SK-N-SH treated with all-trans-retinoic acid at 6 μM for 48 hours (cell line): ENCODE measurements around the gene LTBP1.

Experiments
- ATAC-seq: fragments of 200-7000 bp; cut with Tn5 transposase; 3 replicates; pipeline ENCODE4 v1.9.1; 2020; ENCODE audit warnings: mild to moderate bottlenecking, moderate library complexity
- ARNTL ChIP-seq: fragments of 450-650 bp; formaldehyde crosslinking; IDR thresholded peaks from 2 replicates; pipeline ENCODE4 v1.5.0; 2020; ENCODE audit warnings: low read depth, mild to moderate bottlenecking, moderate library complexity, borderline replicate concordance
- BACH2 ChIP-seq: fragments of 250-450 bp; sonication (Bioruptor Pico); IDR thresholded peaks from 2 replicates; pipeline ENCODE4 v1.9.0; 2021; ENCODE audit warnings: mild to moderate bottlenecking, borderline replicate concordance
- CREB5 ChIP-seq: fragments of 250-450 bp; sonication (Bioruptor Pico); IDR thresholded peaks from 2 replicates; pipeline ENCODE4 v1.5.1; 2020; ENCODE audit warnings: low read depth, mild to moderate bottlenecking, moderate library complexity
- CSDC2 ChIP-seq: fragments of 250-450 bp; sonication (Bioruptor Pico); IDR thresholded peaks from 2 replicates; pipeline ENCODE4 v1.5.0; 2020; ENCODE audit warnings: mild to moderate bottlenecking, moderate library complexity
- CSRNP3 ChIP-seq: fragments of 250-450 bp; sonication (Bioruptor Pico); IDR thresholded peaks from 2 replicates; pipeline ENCODE4 v1.5.1; 2021; ENCODE audit warnings: mild to moderate bottlenecking, moderate library complexity
- ESRRG ChIP-seq: fragments of 250-450 bp; sonication (Bioruptor Pico); IDR thresholded peaks from 2 replicates; pipeline ENCODE4 v1.6.1; 2021; ENCODE audit warnings: mild to moderate bottlenecking
- GLIS3 ChIP-seq: fragments of 250-450 bp; sonication (Bioruptor Pico); IDR thresholded peaks from 2 replicates; pipeline ENCODE4 v1.5.0; 2020; ENCODE audit warnings: mild to moderate bottlenecking, moderate library complexity
- ISL1 ChIP-seq: fragments of 250-450 bp; sonication (Bioruptor Pico); IDR thresholded peaks from 2 replicates; pipeline ENCODE4 v2.1.2; 2022; ENCODE audit warnings: mild to moderate bottlenecking, moderate library complexity
- OSR1 ChIP-seq: fragments of 250-450 bp; sonication (Bioruptor Pico); IDR thresholded peaks from 2 replicates; pipeline ENCODE4 v1.8.0; 2022; ENCODE audit warnings: moderate library complexity, mild to moderate bottlenecking, inconsistent platforms
- PATZ1 ChIP-seq: fragments of 250-450 bp; sonication (Bioruptor Pico); IDR thresholded peaks from 2 replicates; pipeline ENCODE4 v1.8.0; 2020; ENCODE audit warnings: mild to moderate bottlenecking, moderate library complexity, borderline replicate concordance
- POU6F1 ChIP-seq: fragments of 250-450 bp; sonication (Bioruptor Pico); IDR thresholded peaks from 2 replicates; pipeline ENCODE4 v1.8.0; 2021; ENCODE audit warnings: low read depth, mild to moderate bottlenecking, moderate library complexity, borderline replicate concordance
- PPARA ChIP-seq: fragments of 250-450 bp; sonication (Bioruptor Pico); IDR thresholded peaks from 2 replicates; pipeline ENCODE4 v1.5.0; 2020; ENCODE audit warnings: mild to moderate bottlenecking, borderline replicate concordance
- RARB ChIP-seq: fragments of 250-450 bp; sonication (Bioruptor Pico); IDR thresholded peaks from 2 replicates; pipeline ENCODE4 v1.8.0; 2021; ENCODE audit warnings: mild to moderate bottlenecking, moderate library complexity
- SNAI2 ChIP-seq: fragments of 250-450 bp; sonication (Bioruptor Pico); IDR thresholded peaks from 2 replicates; pipeline ENCODE4 v1.5.0; 2020; ENCODE audit warnings: mild to moderate bottlenecking, moderate library complexity
- TCF4 ChIP-seq: fragments of 250-450 bp; sonication (Bioruptor Pico); IDR thresholded peaks from 2 replicates; pipeline ENCODE4 v1.8.0; 2021; ENCODE audit warnings: mild to moderate bottlenecking, moderate library complexity, borderline replicate concordance
- TOX ChIP-seq: fragments of 250-450 bp; sonication (Bioruptor Pico); IDR thresholded peaks from 2 replicates; pipeline ENCODE4 v1.8.0; 2021; ENCODE audit warnings: mild to moderate bottlenecking, moderate library complexity, borderline replicate concordance
- TSHZ2 ChIP-seq: fragments of 250-450 bp; sonication (Bioruptor Pico); IDR thresholded peaks from 2 replicates; pipeline ENCODE4 v1.5.0; 2020; ENCODE audit warnings: mild to moderate bottlenecking, moderate library complexity
- ZC3H10 ChIP-seq: fragments of 250-450 bp; sonication (Bioruptor Pico); IDR thresholded peaks from 2 replicates; pipeline ENCODE4 v1.5.1; 2021; ENCODE audit warnings: mild to moderate bottlenecking, moderate library complexity
- ZFP3 ChIP-seq: fragments of 250-450 bp; sonication (Bioruptor Pico); IDR thresholded peaks from 2 replicates; pipeline ENCODE4 v1.5.0; 2020; ENCODE audit warnings: mild to moderate bottlenecking, moderate library complexity
- ZFP30 ChIP-seq: fragments of 450-650 bp; formaldehyde crosslinking; IDR thresholded peaks from 2 replicates; pipeline ENCODE4 v1.5.0; 2022; ENCODE audit warnings: mild to moderate bottlenecking, moderate library complexity
- ZNF565 ChIP-seq: fragments of 450-650 bp; formaldehyde crosslinking; conservative IDR thresholded peaks from 2 replicates; pipeline ENCODE4 v1.5.0; 2020; ENCODE audit warnings: low read depth, mild to moderate bottlenecking, moderate library complexity
- ZNF70 ChIP-seq: fragments of 450-650 bp; formaldehyde crosslinking; IDR thresholded peaks from 2 replicates; pipeline ENCODE4 v1.5.0; 2020; ENCODE audit warnings: mild to moderate bottlenecking, moderate library complexity
- ZNF8 ChIP-seq: fragments of 450-650 bp; formaldehyde crosslinking; IDR thresholded peaks from 2 replicates; pipeline ENCODE4 v1.5.0; 2020; ENCODE audit warnings: mild to moderate bottlenecking, moderate library complexity

LTBP1 gene

GRCh38 chr2:33412920-33413319 is 466.2 kb downstream of the LTBP1 start (continued):
- TF ChIP-seq CSRNP3 (CRISPR knock-in tag) (no peak), GLIS3 (CRISPR knock-in tag) (no peak), TOX (no peak), BACH2 (CRISPR knock-in tag) (no peak), ZFP3 (no peak), SNAI2 (CRISPR knock-in tag) (no peak)

GRCh38 chr2:33419581-33420200 is 472.9 kb downstream of the LTBP1 start:
- TF ChIP-seq POU6F1 (CRISPR knock-in tag) (no peak), ARNTL (CRISPR knock-in tag) (no peak), PPARA (CRISPR knock-in tag) (no peak), ZC3H10 (no peak), CSRNP3 (CRISPR knock-in tag) (no peak), TOX (no peak), TSHZ2 (no peak), SNAI2 (CRISPR knock-in tag) (no peak), OSR1 (CRISPR knock-in tag) (no peak), ISL1 (no peak), TCF4 (CRISPR knock-in tag) (no peak), CSDC2 (CRISPR knock-in tag) (no peak), ZNF8 (CRISPR knock-in tag) (no peak), ESRRG (CRISPR knock-in tag) (no peak), RARB (CRISPR knock-in tag) (no peak), CREB5 (CRISPR knock-in tag) (no peak), PATZ1 (CRISPR knock-in tag) (no peak)
- peak; percentile 70 for ATAC-seq

GRCh38 chr2:33420726-33421125 is 474.0 kb downstream of the LTBP1 start:
- peak; percentile 29; the same call in 2 of the 3 replicates for ATAC-seq
- TF ChIP-seq ZFP30 (CRISPR knock-in tag) (no peak), ZNF8 (CRISPR knock-in tag) (no peak), BACH2 (CRISPR knock-in tag) (no peak), RARB (CRISPR knock-in tag) (no peak), ZNF70 (no peak), PATZ1 (CRISPR knock-in tag) (no peak), POU6F1 (CRISPR knock-in tag) (no peak), TCF4 (CRISPR knock-in tag) (no peak), ZNF565 (CRISPR knock-in tag) (no peak)
